GM12872 (cell line): ENCODE results near the gene CAMTA1.

Experiments used
- CTCF ChIP-seq: IDR thresholded peaks from 3 replicates; pipeline ENCODE4 v1.5.1; 2011; ENCODE audit warnings: low read depth, mild to moderate bottlenecking, low read length, moderate library complexity; ENCODE audit not compliant: insufficient read depth

CAMTA1 gene

GRCh38 chr1:7441143-7441841 is 656.0 kb downstream of the CAMTA1 start:
- TF ChIP-seq CTCF, result no peak

GRCh38 chr1:7442036-7442435 is 656.8 kb downstream of the CAMTA1 start:
- no peak for TF ChIP-seq CTCF

- no peak for TF ChIP-seq CTCF
Measured at GRCh38 chr1:7442918-7443317, 657.7 kb downstream of the CAMTA1 start.

GRCh38 chr1:7444363-7444762 is 659.1 kb downstream of the CAMTA1 start:
- TF ChIP-seq CTCF, result no peak

GRCh38 chr1:7447093-7447492 is 661.8 kb downstream of the CAMTA1 start:
- no peak for TF ChIP-seq CTCF

- no peak for TF ChIP-seq CTCF
Measured at GRCh38 chr1:7447736-7448135, 662.5 kb downstream of the CAMTA1 start.

GRCh38 chr1:7448986-7449385 is 663.7 kb downstream of the CAMTA1 start:
- no peak for TF ChIP-seq CTCF
